WTC11 (cell line): ENCODE data around the gene PRSS33. TPM values are rescaled to one million over a fixed set of nuclear protein-coding genes. Genes with fewer than 3 reads are reported as not detected.

Source experiments
- ATAC-seq: fragments of 200-7000 bp; cut with Tn5 transposase; 2 replicates; pipeline ENCODE4 v1.10.0; 2021; ENCODE audit warnings: mild to moderate bottlenecking, moderate library complexity
- CTCF ChIA-PET: fragments of 300-600 bp; sonication (Branson Sonifier 250); formaldehyde crosslinking; loops from one replicate; lab custom pipeline; 2021; ENCODE audit warnings: antibody characterized with exemption; lab: Charles Lee
- POLR2A ChIA-PET: fragments of 350-600 bp; sonication (Branson Sonifier 250); formaldehyde crosslinking; loops from one replicate; lab custom pipeline; 2021; ENCODE audit warnings: antibody characterized with exemption; lab: Charles Lee
- DNase-seq: peaks from one replicate; pipeline ENCODE4 v3.0.0; 2021; ENCODE audit warnings: low spot score
- H3K27ac Mint-ChIP-seq: 2 replicates; pipeline ENCODE4 v1.8.0; 2021; ENCODE audit warnings: mixed read lengths
- H3K27me3 Mint-ChIP-seq: 2 replicates; pipeline ENCODE4 v1.8.0; 2021; ENCODE audit warnings: low read depth, mild to moderate bottlenecking, moderate library complexity, mixed read lengths
- H3K36me3 Mint-ChIP-seq: 2 replicates; pipeline ENCODE4 v1.8.0; 2021; ENCODE audit warnings: mixed read lengths
- H3K4me1 Mint-ChIP-seq: 2 replicates; pipeline ENCODE4 v1.8.0; 2022; ENCODE audit warnings: mixed read lengths
- H3K4me3 Mint-ChIP-seq: 2 replicates; pipeline ENCODE4 v1.8.0; 2021; ENCODE audit warnings: mild to moderate bottlenecking, moderate library complexity, mixed read lengths
- H3K9me3 Mint-ChIP-seq: 2 replicates; pipeline ENCODE4 v1.8.0; 2021; ENCODE audit warnings: mixed read lengths
- ELF4 ChIP-seq: sonication (generic); formaldehyde crosslinking; IDR thresholded peaks from 2 replicates; pipeline ENCODE4 v1.8.1; 2022; ENCODE audit warnings: low read depth, mild to moderate bottlenecking, moderate library complexity, missing genetic modification reagents
- ETV6 ChIP-seq: sonication (generic); formaldehyde crosslinking; IDR thresholded peaks from 2 replicates; pipeline ENCODE4 v1.8.1; 2022; ENCODE audit warnings: mild to moderate bottlenecking, missing genetic modification reagents
- FOXJ3 ChIP-seq: sonication (generic); formaldehyde crosslinking; IDR thresholded peaks from 2 replicates; pipeline ENCODE4 v1.9.0; 2021; ENCODE audit warnings: missing genetic modification reagents, mild to moderate bottlenecking, borderline replicate concordance
- GABPB1 ChIP-seq: sonication (generic); formaldehyde crosslinking; IDR thresholded peaks from 2 replicates; pipeline ENCODE4 v1.8.1; 2023; ENCODE audit warnings: mild to moderate bottlenecking, missing genetic modification reagents
- GTF2I ChIP-seq: fragments of 250-450 bp; sonication (Bioruptor Pico); conservative IDR thresholded peaks from 2 replicates; pipeline ENCODE4 v1.4.0; 2021; ENCODE audit warnings: mild to moderate bottlenecking
- IRF2 ChIP-seq: sonication (generic); formaldehyde crosslinking; IDR thresholded peaks from 2 replicates; pipeline ENCODE4 v1.8.0; 2022; ENCODE audit warnings: low read depth, missing genetic modification reagents, borderline replicate concordance
- JUN ChIP-seq: sonication (generic); formaldehyde crosslinking; IDR thresholded peaks from 2 replicates; pipeline ENCODE4 v1.8.0; 2023; ENCODE audit warnings: mild to moderate bottlenecking, missing genetic modification reagents
- MYBL2 ChIP-seq: sonication (generic); formaldehyde crosslinking; IDR thresholded peaks from 2 replicates; pipeline ENCODE4 v1.8.1; 2023; ENCODE audit warnings: mild to moderate bottlenecking, moderate library complexity, missing genetic modification reagents
- NFE2L1 ChIP-seq: sonication (generic); formaldehyde crosslinking; IDR thresholded peaks from 2 replicates; pipeline ENCODE4 v1.8.1; 2023; ENCODE audit warnings: missing genetic modification reagents
- NR3C1 ChIP-seq: sonication (generic); formaldehyde crosslinking; conservative IDR thresholded peaks from 2 replicates; pipeline ENCODE4 v1.8.1; 2023; ENCODE audit warnings: low read depth, mild to moderate bottlenecking, missing genetic modification reagents
- PRRX2 ChIP-seq: fragments of 250-450 bp; sonication (Bioruptor Pico); IDR thresholded peaks from 2 replicates; pipeline ENCODE4 v1.8.0; 2021; ENCODE audit warnings: mild to moderate bottlenecking
- RELA ChIP-seq: sonication (generic); formaldehyde crosslinking; IDR thresholded peaks from 2 replicates; pipeline ENCODE4 v1.8.1; 2022; ENCODE audit warnings: missing genetic modification reagents, mild to moderate bottlenecking, borderline replicate concordance
- TCF7 ChIP-seq: sonication (generic); formaldehyde crosslinking; IDR thresholded peaks from 2 replicates; pipeline ENCODE4 v1.8.0; 2022; ENCODE audit warnings: mild to moderate bottlenecking, low read depth, missing genetic modification reagents, moderate library complexity
- ZNF121 ChIP-seq: sonication (generic); formaldehyde crosslinking; IDR thresholded peaks from 2 replicates; pipeline ENCODE4 v1.8.0; 2023; ENCODE audit warnings: missing genetic modification reagents
- ZNF219 ChIP-seq: sonication (generic); formaldehyde crosslinking; IDR thresholded peaks from 2 replicates; pipeline ENCODE4 v1.8.0; 2023; ENCODE audit warnings: missing genetic modification reagents, mild to moderate bottlenecking, borderline replicate concordance
- ZNF232 ChIP-seq: sonication (generic); formaldehyde crosslinking; IDR thresholded peaks from 2 replicates; pipeline ENCODE4 v1.8.0; 2022; ENCODE audit warnings: mild to moderate bottlenecking, missing genetic modification reagents
- ZNF423 ChIP-seq: fragments of 250-450 bp; sonication (Bioruptor Pico); IDR thresholded peaks from 2 replicates; pipeline ENCODE4 v2.1.2; 2022; ENCODE audit warnings: mild to moderate bottlenecking, moderate library complexity
- total RNA-seq: library from RNA; stranded (reverse); gene quantifications from 3 replicates; pipeline ENCODE4 v1.2.3, GENCODE V29; 2021
- TF ChIP-seq, protein P1 (sequence below): fragments of 250-450 bp; sonication (Bioruptor Pico); conservative IDR thresholded peaks from 2 replicates; pipeline ENCODE4 v1.9.0; 2021; ENCODE audit warnings: mild to moderate bottlenecking
- TF ChIP-seq, protein P2 (sequence below): sonication (generic); formaldehyde crosslinking; IDR thresholded peaks from 2 replicates; pipeline ENCODE4 v1.8.0; 2022; ENCODE audit warnings: mild to moderate bottlenecking, missing genetic modification reagents
- TF ChIP-seq, protein P3 (sequence below): fragments of 250-450 bp; sonication (Bioruptor Pico); IDR thresholded peaks from 2 replicates; pipeline ENCODE4 v1.8.0; 2021; ENCODE audit warnings: mild to moderate bottlenecking
- TF ChIP-seq, protein P4 (sequence below): sonication (generic); formaldehyde crosslinking; conservative IDR thresholded peaks from 2 replicates; pipeline ENCODE4 v1.8.1; 2022; ENCODE audit warnings: mild to moderate bottlenecking, missing genetic modification reagents
- TF ChIP-seq, protein P5 (sequence below): fragments of 250-450 bp; sonication (Bioruptor Pico); IDR thresholded peaks from 2 replicates; pipeline ENCODE4 v2.1.2; 2022; ENCODE audit warnings: mild to moderate bottlenecking, moderate library complexity
- TF ChIP-seq, protein P6 (sequence below): sonication (generic); formaldehyde crosslinking; IDR thresholded peaks from 2 replicates; pipeline ENCODE4 v1.8.0; 2023; ENCODE audit warnings: mild to moderate bottlenecking, missing genetic modification reagents

The PRSS33 gene
- total RNA-seq, 1 experiment from 2014 or later = 0.24 TPM

DNA sequence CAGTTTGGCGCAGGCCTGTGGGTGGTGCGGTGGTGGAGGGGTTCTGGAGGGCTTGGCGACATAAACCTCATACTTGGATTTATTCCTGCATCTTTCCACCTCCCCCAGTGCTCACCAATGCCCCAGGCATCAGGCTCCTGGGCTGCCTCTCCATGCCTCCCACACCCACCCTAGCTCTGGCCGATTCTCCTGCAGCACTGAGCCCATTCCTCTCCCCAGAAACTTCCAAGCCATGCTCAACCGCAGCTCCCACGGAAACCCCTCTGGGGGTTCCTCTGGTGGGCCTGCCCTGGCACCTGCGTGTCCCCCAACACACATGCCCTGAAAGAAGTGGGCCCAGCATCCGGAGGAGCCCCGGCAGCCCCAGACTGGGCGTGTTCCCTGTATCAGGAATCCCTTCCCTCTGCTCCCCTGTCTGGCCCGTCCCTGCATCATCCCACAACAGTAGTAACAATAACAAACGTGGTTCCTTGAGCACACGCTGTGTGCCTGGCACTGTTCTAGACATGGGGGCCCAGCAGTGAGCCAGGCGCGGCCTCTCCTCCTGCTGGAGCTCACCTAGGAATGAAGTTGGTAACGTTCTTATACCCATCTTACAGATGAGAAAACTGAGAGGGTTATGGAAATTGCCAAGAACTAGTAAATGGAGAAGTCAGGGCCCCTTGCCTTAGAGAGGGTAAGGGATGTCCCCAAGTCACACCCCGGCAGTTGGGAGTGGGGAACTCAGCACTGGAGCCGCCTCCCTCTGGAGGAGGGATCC is 32.0 kb upstream of the PRSS33 start:
- Mint-ChIP-seq H3K27ac (no peak overlapping the region), H3K9me3 (no peaks in the 10 kb centered on the region), H3K27me3 (no peaks in the 10 kb centered on the region), H3K36me3 (no peaks in the 10 kb centered on the region), H3K4me3 (no peak overlapping the region), H3K4me1 (no peaks in the 10 kb centered on the region)
- TF ChIP-seq, protein P1, sequence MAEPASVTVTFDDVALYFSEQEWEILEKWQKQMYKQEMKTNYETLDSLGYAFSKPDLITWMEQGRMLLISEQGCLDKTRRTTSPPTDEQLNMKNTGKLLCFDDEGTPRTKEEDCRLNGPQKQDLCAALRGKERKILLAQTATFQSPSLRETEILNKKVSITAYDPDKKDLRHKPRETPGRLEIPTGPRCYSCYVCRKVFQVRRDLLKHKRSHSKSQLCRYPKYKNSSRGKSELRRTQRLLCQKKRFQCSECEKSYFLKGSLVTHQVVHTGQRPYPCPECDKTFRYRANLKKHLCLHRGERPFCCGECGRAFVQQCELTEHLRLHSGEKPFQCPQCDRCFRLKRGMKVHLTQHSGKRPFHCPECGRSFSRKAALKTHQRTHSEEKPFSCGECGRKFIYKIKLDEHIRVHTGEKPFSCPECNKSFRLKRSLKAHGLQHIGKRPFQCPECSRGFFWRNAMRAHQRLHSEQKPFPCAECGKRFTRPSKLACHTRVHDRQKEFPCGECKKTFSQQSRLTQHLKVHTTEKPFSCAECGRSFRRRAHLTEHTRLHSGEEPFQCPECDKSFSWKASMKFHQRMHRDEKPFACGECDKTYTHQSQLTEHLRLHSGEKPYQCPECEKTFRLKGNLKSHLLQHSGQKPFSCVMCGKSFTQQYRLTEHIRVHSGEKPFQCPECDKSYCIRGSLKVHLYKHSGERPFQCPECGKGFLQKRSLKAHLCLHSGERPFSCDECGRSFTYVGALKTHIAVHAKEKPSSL (CRISPR knock-in tag) = no peak
- TF ChIP-seq JUN (no peak), ZNF423 (no peak), IRF2 (CRISPR knock-in tag) (no peak), ZNF219 (CRISPR knock-in tag) (no peak), FOXJ3 (no peak), ZNF121 (CRISPR knock-in tag) (no peak), TCF7 (CRISPR knock-in tag) (no peak), NR3C1 (CRISPR knock-in tag) (no peak), ETV6 (CRISPR knock-in tag) (no peak), GABPB1 (CRISPR knock-in tag) (no peak)
- TF ChIP-seq, protein P2, sequence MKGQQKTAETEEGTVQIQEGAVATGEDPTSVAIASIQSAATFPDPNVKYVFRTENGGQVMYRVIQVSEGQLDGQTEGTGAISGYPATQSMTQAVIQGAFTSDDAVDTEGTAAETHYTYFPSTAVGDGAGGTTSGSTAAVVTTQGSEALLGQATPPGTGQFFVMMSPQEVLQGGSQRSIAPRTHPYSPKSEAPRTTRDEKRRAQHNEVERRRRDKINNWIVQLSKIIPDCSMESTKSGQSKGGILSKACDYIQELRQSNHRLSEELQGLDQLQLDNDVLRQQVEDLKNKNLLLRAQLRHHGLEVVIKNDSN (CRISPR knock-in tag) = no peak
- TF ChIP-seq, protein P3, sequence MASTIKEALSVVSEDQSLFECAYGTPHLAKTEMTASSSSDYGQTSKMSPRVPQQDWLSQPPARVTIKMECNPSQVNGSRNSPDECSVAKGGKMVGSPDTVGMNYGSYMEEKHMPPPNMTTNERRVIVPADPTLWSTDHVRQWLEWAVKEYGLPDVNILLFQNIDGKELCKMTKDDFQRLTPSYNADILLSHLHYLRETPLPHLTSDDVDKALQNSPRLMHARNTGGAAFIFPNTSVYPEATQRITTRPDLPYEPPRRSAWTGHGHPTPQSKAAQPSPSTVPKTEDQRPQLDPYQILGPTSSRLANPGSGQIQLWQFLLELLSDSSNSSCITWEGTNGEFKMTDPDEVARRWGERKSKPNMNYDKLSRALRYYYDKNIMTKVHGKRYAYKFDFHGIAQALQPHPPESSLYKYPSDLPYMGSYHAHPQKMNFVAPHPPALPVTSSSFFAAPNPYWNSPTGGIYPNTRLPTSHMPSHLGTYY (CRISPR knock-in tag) = no peak
- no peak for ATAC-seq
- DNase-seq = peak; percentile 5
- ChIA-PET CTCF (interaction anchor here (1.1 kb wide), 2 partner anchors 20 to 21 kb away, joined by 3 read pairs; partner anchors contain the start of gene PRSS41), POLR2A (no interaction called here)

DNA sequence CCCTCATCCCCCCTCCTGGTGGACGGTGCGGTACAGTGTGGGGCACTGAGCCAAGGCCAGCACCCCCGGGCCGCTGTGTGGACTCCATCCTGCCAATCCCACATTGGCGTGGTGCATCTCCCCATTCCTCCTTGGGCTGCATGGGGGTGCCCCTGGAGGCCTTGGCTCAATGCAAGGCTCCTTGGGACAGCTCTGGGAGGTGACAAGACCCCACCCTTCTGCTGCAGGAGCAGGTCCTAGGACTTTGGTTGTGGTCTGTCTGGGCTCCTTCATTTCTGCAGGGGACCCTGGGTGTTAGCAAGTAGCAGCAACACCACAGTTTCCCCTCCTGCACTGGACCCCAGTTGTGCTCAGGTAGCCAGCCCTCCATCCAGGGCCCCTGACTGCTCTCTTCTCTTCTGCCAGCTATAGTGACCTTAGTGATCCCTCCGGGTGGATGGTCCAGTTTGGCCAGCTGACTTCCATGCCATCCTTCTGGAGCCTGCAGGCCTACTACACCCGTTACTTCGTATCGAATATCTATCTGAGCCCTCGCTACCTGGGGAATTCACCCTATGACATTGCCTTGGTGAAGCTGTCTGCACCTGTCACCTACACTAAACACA is 31.0 kb upstream of the PRSS33 start:
- Mint-ChIP-seq H3K4me1 (no peaks in the 10 kb centered on the region), H3K36me3 (no peaks in the 10 kb centered on the region), H3K27me3 (no peaks in the 10 kb centered on the region), H3K27ac (no peak overlapping the region), H3K9me3 (no peaks in the 10 kb centered on the region), H3K4me3 (no peak overlapping the region)
- POLR2A ChIA-PET = no interaction called here
- DNase-seq (no peak), ATAC-seq (no peak)
- CTCF ChIA-PET = interaction anchor here (1.1 kb wide), 2 partner anchors 20 to 21 kb away, joined by 3 read pairs; partner anchors contain the start of gene PRSS41
- TF ChIP-seq, protein P4, sequence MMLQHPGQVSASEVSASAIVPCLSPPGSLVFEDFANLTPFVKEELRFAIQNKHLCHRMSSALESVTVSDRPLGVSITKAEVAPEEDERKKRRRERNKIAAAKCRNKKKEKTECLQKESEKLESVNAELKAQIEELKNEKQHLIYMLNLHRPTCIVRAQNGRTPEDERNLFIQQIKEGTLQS = no peak
- TF ChIP-seq IRF2 (CRISPR knock-in tag) = no peak
- no peak for TF ChIP-seq PRRX2 (CRISPR knock-in tag)
- TF ChIP-seq ETV6 (CRISPR knock-in tag) = no peak
- TF ChIP-seq, protein P5, sequence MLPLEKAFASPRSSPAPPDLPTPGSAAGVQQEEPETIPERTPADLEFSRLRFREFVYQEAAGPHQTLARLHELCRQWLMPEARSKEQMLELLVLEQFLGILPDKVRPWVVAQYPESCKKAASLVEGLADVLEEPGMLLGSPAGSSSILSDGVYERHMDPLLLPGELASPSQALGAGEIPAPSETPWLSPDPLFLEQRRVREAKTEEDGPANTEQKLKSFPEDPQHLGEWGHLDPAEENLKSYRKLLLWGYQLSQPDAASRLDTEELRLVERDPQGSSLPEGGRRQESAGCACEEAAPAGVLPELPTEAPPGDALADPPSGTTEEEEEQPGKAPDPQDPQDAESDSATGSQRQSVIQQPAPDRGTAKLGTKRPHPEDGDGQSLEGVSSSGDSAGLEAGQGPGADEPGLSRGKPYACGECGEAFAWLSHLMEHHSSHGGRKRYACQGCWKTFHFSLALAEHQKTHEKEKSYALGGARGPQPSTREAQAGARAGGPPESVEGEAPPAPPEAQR (CRISPR knock-in tag) = no peak
- TF ChIP-seq ELF4 = no peak
- no peak for TF ChIP-seq MYBL2
- no peak for TF ChIP-seq NFE2L1
- TF ChIP-seq ZNF232 (CRISPR knock-in tag) = no peak
- TF ChIP-seq, protein P6, sequence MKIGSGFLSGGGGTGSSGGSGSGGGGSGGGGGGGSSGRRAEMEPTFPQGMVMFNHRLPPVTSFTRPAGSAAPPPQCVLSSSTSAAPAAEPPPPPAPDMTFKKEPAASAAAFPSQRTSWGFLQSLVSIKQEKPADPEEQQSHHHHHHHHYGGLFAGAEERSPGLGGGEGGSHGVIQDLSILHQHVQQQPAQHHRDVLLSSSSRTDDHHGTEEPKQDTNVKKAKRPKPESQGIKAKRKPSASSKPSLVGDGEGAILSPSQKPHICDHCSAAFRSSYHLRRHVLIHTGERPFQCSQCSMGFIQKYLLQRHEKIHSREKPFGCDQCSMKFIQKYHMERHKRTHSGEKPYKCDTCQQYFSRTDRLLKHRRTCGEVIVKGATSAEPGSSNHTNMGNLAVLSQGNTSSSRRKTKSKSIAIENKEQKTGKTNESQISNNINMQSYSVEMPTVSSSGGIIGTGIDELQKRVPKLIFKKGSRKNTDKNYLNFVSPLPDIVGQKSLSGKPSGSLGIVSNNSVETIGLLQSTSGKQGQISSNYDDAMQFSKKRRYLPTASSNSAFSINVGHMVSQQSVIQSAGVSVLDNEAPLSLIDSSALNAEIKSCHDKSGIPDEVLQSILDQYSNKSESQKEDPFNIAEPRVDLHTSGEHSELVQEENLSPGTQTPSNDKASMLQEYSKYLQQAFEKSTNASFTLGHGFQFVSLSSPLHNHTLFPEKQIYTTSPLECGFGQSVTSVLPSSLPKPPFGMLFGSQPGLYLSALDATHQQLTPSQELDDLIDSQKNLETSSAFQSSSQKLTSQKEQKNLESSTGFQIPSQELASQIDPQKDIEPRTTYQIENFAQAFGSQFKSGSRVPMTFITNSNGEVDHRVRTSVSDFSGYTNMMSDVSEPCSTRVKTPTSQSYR (CRISPR knock-in tag) = no peak
- TF ChIP-seq GTF2I (CRISPR knock-in tag) = no peak
- no peak for TF ChIP-seq RELA (CRISPR knock-in tag)
